Activated CD8-positive, alpha-beta memory T cell treated with anti-CD3 and anti-CD28 coated beads, Interleukin-2, amount 50 U/mL, for 1 hour (primary cell): ENCODE measurements around the gene RASGRF2.
"Not testable (repeated sequence)": the region's sequence is repeated elsewhere in the genome, so short reads cannot be mapped to it uniquely, and the experiment has no call there.

Experiments used
- DNase-seq: peaks from one replicate; pipeline ENCODE4 v3.0.0-alpha.2; 2020; ENCODE audit errors: extremely low read depth

The RASGRF2 gene

GRCh38 chr5:81070571-81071255, 110.5 kb downstream of the RASGRF2 start:
- no peak for DNase-seq

- no peak for DNase-seq
These were observed 114.9 kb downstream of the RASGRF2 start for GRCh38 chr5:81075041-81075440.

DNA sequence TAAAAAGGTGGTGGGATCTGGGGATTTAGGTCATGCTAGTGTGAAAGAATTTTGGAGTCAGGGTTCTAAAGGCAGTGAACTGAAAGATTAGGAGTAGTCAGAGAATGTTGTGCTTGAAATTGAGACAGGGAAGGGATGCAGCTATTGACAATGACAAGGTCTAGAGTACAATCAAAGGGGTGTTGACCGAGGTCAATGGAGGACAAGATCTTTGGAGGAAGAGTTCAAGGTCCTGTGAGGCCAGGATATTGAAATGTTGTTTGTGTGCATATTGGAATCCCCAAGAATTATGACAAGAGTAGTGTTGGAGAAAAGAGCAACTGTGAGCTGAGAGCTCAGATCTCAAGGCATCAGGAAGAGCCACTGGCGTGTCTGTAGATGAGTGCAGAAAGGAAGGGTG, 116.9 kb downstream of the RASGRF2 start:
- DNase-seq = no peak

GRCh38 chr5:81078930-81079329, 118.8 kb downstream of the RASGRF2 start:
- DNase-seq = no peak

DNA sequence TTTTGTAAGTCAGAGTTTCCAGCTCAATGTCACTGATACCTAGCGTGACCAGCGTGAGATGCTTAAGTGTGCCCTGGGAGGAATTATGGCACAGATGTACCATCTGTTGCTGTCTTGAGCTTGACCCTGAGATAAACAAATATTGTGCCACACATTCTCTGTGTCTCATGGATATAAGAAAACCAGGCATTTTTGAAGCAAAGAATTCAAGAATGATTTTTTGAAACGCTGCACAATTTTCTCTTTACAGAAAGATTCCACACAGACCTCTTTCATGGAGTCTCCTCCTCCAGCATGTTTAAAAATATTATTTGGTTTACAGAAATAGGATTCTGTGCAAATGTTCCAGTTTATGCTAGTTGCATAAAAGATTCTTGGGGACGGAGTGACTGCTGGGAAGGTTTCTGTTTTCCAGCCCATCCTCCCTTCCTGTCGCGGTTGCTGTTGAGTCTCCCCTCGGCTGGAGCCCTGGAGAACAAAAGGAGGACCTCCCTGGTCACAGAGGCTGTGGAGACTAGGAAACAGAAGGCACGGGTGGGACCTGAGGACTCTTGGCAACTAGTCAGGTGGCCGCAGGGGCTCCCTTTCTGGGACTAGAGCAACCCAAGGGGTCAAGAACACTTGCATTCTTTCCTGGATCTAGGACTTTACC, 120.8 kb downstream of the RASGRF2 start:
- DNase-seq = no peak

DNA sequence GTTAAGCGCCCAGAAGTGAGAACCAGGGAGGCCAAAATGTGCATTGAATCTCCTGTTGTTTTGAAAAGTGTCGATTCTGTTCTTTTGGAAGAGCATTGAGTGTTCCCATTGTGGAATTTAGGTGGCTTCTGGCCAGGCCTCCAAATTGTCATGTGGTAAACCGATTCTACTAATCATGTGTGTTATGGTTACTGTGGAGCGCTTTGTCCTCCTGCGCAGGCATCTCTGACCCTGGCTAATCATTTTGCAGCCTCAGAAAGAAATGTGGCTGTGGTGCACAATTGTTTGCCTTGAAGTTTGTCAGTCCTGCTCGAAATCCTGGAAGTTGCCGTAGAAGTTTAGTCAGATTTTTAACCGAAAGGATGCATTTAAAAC, 121.3 kb downstream of the RASGRF2 start:
- no peak for DNase-seq

GRCh38 chr5:81086881-81087281, 126.7 kb downstream of the RASGRF2 start:
- DNase-seq = no peak

DNA sequence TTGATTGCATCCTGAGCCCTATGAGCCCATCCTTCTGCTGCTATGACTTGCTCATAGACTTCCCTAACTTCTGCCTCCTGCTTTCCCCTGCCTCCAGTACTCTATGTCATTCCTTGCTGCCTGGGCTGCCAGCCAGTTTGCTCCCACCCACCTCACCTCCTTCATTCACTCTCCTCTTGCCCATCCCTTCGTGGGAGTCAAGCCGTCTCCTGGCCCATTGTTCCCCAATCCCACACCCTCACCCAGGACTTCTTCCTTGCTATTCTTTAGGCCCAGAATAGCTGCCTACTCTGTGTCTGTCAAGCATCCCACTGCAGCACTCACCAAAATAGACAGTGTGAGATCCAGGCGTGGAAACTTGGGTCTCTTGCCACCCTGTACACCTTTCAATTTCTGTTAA, 131.0 kb downstream of the RASGRF2 start:
- no peak for DNase-seq

DNA sequence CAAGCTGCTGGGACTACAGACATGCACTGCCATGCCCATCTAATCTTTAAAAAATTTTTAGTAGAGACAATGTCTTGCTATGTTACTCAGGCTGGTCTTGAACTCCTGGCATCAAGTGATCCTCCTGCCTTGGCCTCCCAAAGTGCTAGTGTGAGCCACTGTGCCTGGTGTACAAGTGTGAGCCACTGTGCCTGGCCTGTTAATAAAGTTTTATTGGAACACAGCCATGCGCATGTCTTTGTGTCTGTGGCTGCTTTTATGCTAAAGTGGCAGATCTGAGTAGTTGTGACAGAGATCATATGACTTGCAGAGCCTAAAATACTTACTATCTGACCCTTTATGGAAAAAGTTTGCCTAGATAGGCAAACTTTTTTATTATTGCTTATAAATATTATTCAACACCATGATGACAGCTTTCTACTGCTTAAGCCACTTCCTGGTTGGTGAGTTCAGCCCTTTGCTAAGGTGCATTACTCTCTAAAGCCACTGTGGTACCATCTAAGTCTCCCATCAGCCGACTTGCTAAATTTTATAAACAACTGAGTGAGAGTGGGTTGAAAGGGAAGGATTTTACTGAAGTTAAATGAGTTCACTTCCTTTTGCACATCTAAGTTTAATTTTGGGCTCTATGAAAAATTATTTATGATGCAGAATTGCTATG, 133.5 kb downstream of the RASGRF2 start:
- DNase-seq = no peak

DNA sequence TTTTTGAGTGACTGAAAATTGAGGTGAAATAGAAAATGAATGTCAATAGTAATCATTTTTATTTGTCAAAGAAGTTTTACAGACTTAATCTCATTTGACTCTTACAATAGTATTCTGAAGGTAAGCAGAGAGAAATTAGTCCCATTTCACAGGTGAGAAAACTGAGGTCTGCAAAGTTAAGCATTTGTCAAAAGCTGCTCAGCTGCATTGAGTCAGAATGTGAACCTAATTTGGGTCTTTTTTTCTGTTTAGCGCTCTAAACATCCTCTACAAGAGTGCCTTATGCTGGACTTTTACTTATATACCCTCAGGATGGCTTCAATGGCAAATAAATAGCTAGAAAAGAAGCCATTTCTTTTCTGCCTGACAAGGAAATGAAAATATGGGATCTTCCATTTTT, 135.7 kb downstream of the RASGRF2 start:
- DNase-seq = no peak

DNA sequence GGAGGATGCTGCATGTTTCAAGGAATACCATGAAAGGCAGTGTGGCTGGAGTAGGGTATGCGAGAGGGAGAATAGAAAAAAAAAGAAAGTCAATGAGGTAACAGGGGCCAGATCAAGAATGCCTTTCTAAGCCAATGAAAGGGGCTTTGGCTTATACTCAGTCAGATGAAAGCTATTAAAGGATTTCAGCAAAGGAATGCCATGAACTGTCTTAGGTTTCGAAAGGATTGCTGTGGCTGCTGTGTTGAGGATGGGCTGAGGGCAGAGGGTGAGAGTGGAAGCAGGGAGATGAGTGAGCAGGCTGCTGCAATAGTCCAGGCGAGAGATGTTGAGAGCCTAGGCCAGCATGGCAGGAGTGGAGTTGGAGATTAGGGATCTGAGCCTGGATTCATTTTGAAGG, 137.6 kb downstream of the RASGRF2 start:
- DNase-seq = no peak

- no peak for DNase-seq
These were observed 145.2 kb downstream of the RASGRF2 start for GRCh38 chr5:81105261-81105877.

DNA sequence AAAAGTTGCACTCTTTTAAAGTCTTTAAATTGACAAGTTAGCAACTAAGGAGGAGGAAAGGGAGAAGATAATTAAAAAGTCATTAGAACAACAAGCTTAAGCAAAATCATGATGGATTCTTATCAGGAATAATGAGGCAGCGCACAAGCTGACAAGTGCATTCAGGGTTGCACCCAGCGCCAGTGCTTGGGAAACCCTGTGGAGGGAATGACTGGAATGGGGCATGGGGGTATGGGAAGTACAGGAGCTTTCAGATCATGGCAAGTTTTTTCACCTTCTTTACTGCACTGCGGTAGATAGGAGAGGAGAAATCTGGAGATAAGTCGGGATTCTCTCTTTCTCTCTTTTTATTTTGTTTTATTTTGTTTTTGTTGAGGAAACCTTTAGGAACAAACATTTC, 155.1 kb downstream of the RASGRF2 start:
- DNase-seq = no peak

GRCh38 chr5:81117566-81117965, 157.4 kb downstream of the RASGRF2 start:
- no peak for DNase-seq

DNA sequence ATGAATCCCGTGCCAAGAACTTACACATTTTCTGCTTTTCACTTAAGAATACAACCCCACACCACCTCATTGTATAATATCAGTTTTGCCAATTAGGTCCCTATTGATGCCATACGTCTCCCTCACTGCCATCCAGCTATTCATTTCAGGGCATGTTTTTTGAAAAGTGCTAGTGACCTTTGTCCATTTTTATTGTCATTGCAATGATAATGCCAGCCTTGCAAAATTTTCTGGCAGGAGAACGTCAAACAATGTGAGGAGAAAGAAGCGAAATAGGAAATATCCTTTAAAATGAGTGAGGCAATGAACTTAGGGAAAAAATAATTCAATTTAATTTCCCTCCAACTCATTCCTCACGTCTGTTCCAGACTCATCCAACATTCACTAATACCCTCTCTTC, 161.1 kb downstream of the RASGRF2 start:
- no peak for DNase-seq

DNA sequence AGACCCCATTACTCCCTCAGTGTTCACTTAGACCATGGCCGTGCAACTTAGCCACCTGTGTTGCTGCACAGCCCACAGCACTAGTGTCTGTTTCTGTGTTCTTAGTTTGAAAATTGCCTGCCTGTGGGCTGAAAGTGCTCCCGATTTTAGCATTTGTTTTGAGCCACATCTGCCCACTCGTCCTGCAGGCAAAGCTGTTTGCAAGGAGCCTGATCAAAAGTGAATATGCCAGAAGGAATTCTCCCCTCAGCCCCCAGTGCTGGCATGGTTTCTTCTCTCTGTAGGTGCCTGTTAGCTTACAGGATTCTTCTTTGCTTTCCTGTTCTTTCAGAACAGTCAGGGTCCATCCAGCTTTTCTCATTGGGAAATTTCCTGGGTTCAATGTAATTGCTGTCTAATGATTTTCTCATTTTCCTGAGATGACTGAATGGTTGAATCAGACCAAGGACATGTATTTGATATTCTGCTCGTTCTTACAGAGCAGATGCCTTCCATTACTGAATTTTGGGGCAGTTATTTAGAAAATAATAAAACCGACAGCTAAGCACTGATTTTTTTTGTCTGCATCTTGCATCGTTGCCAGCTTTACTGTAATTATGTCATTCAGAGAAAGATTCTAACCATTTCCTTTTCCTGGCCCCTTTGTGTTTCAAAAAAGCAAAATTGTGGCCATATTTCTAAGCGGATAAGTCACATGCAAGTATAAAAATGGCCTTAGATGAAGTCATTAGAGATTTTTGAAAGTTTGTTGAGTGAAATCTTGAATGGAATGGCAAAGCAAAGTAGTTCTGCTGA, 161.9 kb downstream of the RASGRF2 start:
- no peak for DNase-seq

GRCh38 chr5:81124689-81125088, 164.5 kb downstream of the RASGRF2 start:
- not testable (repeated sequence) for DNase-seq

- no peak for DNase-seq
These were observed 165.8 kb downstream of the RASGRF2 start for GRCh38 chr5:81125959-81126358.

GRCh38 chr5:81128416-81128815, 168.3 kb downstream of the RASGRF2 start:
- no peak for DNase-seq

DNA sequence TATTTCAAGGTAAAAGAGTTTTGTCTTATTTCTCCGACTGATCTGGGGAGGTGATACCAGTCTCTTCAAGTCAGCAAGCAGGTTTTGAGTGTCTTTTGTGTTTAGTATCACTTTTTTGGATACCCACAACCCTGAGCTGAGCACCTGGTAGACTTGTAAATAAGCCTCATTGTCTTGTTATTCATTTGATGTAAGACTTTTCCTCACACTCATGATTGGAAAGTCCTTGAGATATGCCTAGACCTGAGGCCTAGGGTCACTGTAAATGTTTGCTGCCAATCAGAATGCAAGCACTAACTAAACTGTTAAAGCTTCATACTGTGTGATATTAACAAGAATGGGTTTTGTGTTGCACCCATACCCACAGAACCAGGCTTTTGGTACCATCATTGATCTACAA, 172.2 kb downstream of the RASGRF2 start:
- DNase-seq = no peak

GRCh38 chr5:81134066-81134465, 173.9 kb downstream of the RASGRF2 start:
- DNase-seq = no peak

DNA sequence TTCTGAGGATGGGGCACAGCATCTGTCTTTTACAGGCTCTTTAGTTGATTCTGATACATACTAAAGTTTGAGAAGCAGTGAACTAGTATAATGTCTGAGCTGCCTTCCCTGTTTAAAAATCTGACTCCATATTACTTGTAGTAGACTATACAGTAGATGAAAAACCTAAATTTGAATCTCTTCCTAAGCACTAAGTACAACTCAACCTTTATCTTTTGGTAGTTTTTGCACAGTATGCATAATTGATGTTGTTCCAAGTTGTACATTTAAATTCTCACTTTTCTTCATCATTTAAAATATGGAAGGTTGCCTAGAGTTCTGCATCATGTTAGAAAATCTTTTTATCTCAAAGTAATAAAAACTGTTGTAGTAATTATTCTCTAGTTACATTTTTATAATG, 174.4 kb downstream of the RASGRF2 start:
- no peak for DNase-seq
